Natural killer cell (primary cell): ENCODE results near the gene ALOX15B. TPM values are rescaled to one million over a fixed set of nuclear protein-coding genes. Genes with fewer than 3 reads are reported as not detected.
A peak's percentile ranks its signal among the peaks of the same experiment; 100 is the strongest.

Source experiments
- ATAC-seq, 3 donors: fragments of 150-1000 bp in 2 of 3; fragments of 200-7000 bp in 1 of 3; cut with Tn5 transposase; 1 replicate in 1 of 3; 2 replicates in 2 of 3; pipeline ENCODE4 v1.10.0; 2021; ENCODE audit warnings: mild to moderate bottlenecking in 2 of 3, moderate library complexity in 2 of 3
- DNase-seq, 2 donors: peaks; one replicate each; pipeline versions ENCODE4 v3.0.0 to v3.0.0-alpha.2; 2013 to 2021; ENCODE audit warnings: mixed read lengths in 1 of 2
- H3K27ac ChIP-seq: one replicate; pipeline ENCODE4 v1.5.1; 2013; ENCODE audit warnings: mild to moderate bottlenecking, low read length
- H3K27me3 ChIP-seq: one replicate; pipeline ENCODE4 v1.6.1; 2013; ENCODE audit warnings: low read length; ENCODE audit not compliant: control insufficient read depth, insufficient read depth
- H3K36me3 ChIP-seq: one replicate; pipeline ENCODE4 v1.6.1; 2013; ENCODE audit warnings: low read length; ENCODE audit not compliant: control insufficient read depth, insufficient read depth
- H3K4me1 ChIP-seq: one replicate; pipeline ENCODE4 v1.6.1; 2013; ENCODE audit warnings: low read length; ENCODE audit not compliant: control insufficient read depth, insufficient read depth
- H3K4me3 ChIP-seq: one replicate; pipeline ENCODE4 v1.5.1; 2013; ENCODE audit warnings: low read length
- H3K9me3 ChIP-seq: one replicate; pipeline ENCODE4 v1.6.1; 2013; ENCODE audit warnings: low read length; ENCODE audit not compliant: control insufficient read depth, insufficient read depth
- H3K27ac Mint-ChIP-seq, 2 donors: one replicate each; pipeline ENCODE4 v1.8.0; 2022; ENCODE audit warnings: mild to moderate bottlenecking in 2 of 2, mixed read lengths in 2 of 2, moderate library complexity in 1 of 2
- H3K27me3 Mint-ChIP-seq, 2 donors: one replicate each; pipeline ENCODE4 v1.8.0; 2022; ENCODE audit warnings: low read depth in 2 of 2, mixed read lengths in 2 of 2
- H3K36me3 Mint-ChIP-seq: one replicate; pipeline ENCODE4 v1.8.0; 2022; ENCODE audit warnings: mixed read lengths
- H3K4me1 Mint-ChIP-seq, 2 donors: one replicate each; pipeline ENCODE4 v1.8.0; 2022; ENCODE audit warnings: mixed read lengths in 2 of 2
- H3K4me3 Mint-ChIP-seq: one replicate; pipeline ENCODE4 v1.8.0; 2022; ENCODE audit warnings: mild to moderate bottlenecking, moderate library complexity, mixed read lengths
- H3K9me3 Mint-ChIP-seq, 2 donors: one replicate each; pipeline ENCODE4 v1.8.0; 2022; ENCODE audit warnings: mixed read lengths in 2 of 2
- WGBS: methylation state at CpG from one replicate; pipeline ENCODE4 v1.1.7; 2013; ENCODE audit warnings: missing lambda C conversion rate; ENCODE audit not compliant: insufficient coverage; 5-methylcytosine and 5-hydroxymethylcytosine counted together
- intact Hi-C: fragments of 100-400 bp; cut with micrococcal nuclease; formaldehyde crosslinking; loops from one replicate; pipeline ENCODE4 v1.14.2; 2022
- total RNA-seq, 4 donors: library from RNA; stranded (reverse); fragments of 120-200 nt in 1 of 4; gene quantifications; one replicate each; pipeline versions ENCODE4 v1.2.3 to v1.2.4, GENCODE V29; 2013 to 2022
- TF ChIP-seq, protein P1 (sequence below): fragments of 200-600 bp; IDR thresholded peaks from one replicate; pipeline ENCODE4 v1.8.0; 2022; ENCODE audit warnings: antibody characterized with exemption

ALOX15B gene
- total RNA-seq, 3 donors from 2014 or later (not counting 1 experiment from before 2014, with no cell fraction given), result not detected

DNA sequence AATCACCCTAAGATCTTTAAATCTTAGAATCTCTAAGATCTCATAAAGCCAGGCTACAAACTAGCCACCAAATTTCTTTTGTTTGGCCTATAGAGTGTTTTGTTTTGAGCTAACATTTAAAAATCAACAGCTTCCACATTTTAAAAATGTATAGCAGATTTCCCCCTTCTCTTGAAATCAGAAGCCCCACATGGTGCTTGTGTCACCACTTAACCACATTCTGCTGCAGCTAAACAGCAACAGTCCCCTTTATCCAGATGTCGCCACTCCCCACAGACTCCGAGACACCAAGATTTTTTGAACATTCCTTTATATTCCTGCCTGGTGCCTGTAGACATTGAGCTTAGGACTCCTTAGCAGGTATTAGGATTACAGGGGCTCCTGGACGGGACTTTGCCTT lies 20.4 kb upstream of the ALOX15B start:
- Mint-ChIP-seq H3K4me3 (no peak overlapping the region), H3K4me1 (peaks cover 8 to 16% of the 10 kb centered on the region in 2 donors), H3K27ac (no peak overlapping the region), H3K9me3 (no peaks in the 10 kb centered on the region), H3K27me3 (peaks cover 0 to 30% of the 10 kb centered on the region in 2 donors), H3K36me3 (no peaks in the 10 kb centered on the region)
- DNase-seq (no peak), ATAC-seq (no peak)
- Histone ChIP-seq H3K27me3 (peaks cover 10% of the 10 kb centered on the region), H3K9me3 (no peaks in the 10 kb centered on the region), H3K4me1 (peaks cover 36% of the 10 kb centered on the region), H3K4me3 (no peak overlapping the region), H3K27ac (no peak overlapping the region), H3K36me3 (no peaks in the 10 kb centered on the region)
- intact Hi-C loops, result loop anchor here (5.0 kb wide), 1 partner anchor 39 kb away; no protein-coding TSS in a partner anchor
- TF ChIP-seq, protein P1, sequence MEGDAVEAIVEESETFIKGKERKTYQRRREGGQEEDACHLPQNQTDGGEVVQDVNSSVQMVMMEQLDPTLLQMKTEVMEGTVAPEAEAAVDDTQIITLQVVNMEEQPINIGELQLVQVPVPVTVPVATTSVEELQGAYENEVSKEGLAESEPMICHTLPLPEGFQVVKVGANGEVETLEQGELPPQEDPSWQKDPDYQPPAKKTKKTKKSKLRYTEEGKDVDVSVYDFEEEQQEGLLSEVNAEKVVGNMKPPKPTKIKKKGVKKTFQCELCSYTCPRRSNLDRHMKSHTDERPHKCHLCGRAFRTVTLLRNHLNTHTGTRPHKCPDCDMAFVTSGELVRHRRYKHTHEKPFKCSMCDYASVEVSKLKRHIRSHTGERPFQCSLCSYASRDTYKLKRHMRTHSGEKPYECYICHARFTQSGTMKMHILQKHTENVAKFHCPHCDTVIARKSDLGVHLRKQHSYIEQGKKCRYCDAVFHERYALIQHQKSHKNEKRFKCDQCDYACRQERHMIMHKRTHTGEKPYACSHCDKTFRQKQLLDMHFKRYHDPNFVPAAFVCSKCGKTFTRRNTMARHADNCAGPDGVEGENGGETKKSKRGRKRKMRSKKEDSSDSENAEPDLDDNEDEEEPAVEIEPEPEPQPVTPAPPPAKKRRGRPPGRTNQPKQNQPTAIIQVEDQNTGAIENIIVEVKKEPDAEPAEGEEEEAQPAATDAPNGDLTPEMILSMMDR, result no peak
- 57% methylated on average over 2 of the region's 3 CpGs for WGBS

DNA sequence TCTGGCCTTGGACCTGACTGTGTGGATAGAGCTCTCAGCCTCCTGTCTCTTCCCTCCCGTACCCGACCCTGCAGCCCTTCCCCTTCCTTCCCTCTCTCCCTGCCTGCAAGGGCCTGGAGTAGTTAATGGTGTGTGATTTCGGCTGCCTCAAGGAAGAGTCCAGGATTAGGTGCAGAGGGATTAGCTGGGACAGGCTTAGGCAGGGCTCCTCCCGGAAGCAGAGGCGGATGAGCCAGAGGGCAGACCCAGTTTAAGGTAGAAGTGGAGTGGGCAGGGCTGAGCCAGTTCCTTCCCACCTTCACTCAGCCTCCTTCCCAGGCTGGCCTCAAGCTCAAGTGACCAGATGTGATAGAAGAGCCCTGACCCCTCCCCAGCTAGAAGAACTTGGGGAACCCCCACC lies 19.7 kb upstream of the ALOX15B start:
- no peak overlapping the region for H3K27ac ChIP-seq
- no peak overlapping the region for H3K4me3 Mint-ChIP-seq
- TF ChIP-seq, protein P1, result no peak
- H3K27me3 Mint-ChIP-seq, result peaks cover 0 to 27% of the 10 kb centered on the region in 2 donors
- intact Hi-C loops, result loop anchor here (5.0 kb wide), 1 partner anchor 38 kb away; no protein-coding TSS in a partner anchor
- peaks cover 8 to 12% of the 10 kb centered on the region in 2 donors for H3K4me1 Mint-ChIP-seq
- H3K36me3 Mint-ChIP-seq, result no peaks in the 10 kb centered on the region
- 63% methylated on average over 3 of the region's 5 CpGs for WGBS
- H3K27ac Mint-ChIP-seq, result no peak overlapping the region
- ATAC-seq (no peak), DNase-seq (no peak)
- no peak overlapping the region for H3K4me3 ChIP-seq
- no peaks in the 10 kb centered on the region for H3K9me3 ChIP-seq
- no peaks in the 10 kb centered on the region for H3K9me3 Mint-ChIP-seq
- peaks cover 10% of the 10 kb centered on the region for H3K27me3 ChIP-seq
- no peaks in the 10 kb centered on the region for H3K36me3 ChIP-seq
- peaks cover 33% of the 10 kb centered on the region for H3K4me1 ChIP-seq

DNA sequence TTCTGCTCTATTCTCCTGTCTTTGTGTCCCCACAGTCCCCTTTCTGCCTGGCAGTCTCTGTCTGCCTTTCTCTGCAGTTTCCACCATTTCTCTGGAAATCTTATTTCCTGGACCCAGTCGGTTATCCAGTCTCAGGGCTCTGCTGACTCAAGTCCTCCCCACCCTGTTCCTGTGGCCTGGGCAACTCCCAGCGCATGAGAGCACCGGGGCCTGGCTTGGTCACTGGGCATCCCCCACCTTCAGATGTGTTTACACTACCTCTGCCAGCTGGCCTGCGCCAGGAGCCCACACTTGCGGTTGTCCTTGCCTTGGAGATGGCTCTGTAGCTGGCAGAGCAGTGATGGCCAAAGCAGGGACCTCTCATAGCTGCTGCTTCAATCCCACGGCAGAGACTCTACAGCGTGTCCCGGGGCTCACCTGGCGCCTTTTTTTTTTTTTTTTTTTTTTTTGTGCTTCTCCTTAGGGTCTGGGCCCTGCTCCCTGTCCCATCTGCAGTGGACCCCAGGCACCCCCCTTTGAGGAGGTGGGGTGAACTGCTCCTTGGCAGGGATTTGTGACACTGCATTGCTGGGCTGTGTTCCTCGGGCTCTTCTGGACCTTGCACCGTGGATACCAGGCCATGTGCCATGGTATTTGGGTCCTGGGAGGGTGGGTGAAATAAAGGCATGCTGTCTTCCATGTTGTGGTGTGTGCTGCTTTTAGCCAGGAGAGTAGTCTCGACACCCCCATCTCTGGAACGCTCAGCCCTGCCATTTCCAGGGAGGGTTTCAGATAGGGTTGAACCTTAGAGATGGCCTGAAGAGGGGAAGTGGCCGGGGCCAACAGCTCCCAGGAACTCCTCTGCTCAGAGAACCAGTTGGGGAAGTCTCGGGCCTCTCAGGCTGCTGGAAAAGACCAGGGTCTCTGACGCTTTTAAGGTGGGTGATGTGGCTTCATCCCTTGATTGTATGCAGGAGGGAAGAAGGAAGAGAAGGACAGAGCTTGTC lies 18.9 kb upstream of the ALOX15B start:
- no peaks in the 10 kb centered on the region for H3K9me3 Mint-ChIP-seq
- intact Hi-C loops, result loop anchor here (5.0 kb wide), 1 partner anchor 37 kb away; no protein-coding TSS in a partner anchor
- peaks cover 0 to 28% of the 10 kb centered on the region in 2 donors for H3K27me3 Mint-ChIP-seq
- Histone ChIP-seq H3K27me3 (peaks cover 10% of the 10 kb centered on the region), H3K36me3 (no peaks in the 10 kb centered on the region), H3K4me1 (peaks cover 33% of the 10 kb centered on the region), H3K27ac (no peak overlapping the region), H3K4me3 (no peak overlapping the region), H3K9me3 (no peaks in the 10 kb centered on the region)
- no peaks in the 10 kb centered on the region for H3K36me3 Mint-ChIP-seq
- no peak overlapping the region for H3K27ac Mint-ChIP-seq
- WGBS, result 74% methylated on average over 15 of the region's 16 CpGs
- H3K4me1 Mint-ChIP-seq, result peaks cover 8 to 12% of the 10 kb centered on the region in 2 donors
- ATAC-seq (peak in 2 of 3 donors; percentile 28 to 30), DNase-seq (no peak)
- TF ChIP-seq, protein P1, result no peak
- no peak overlapping the region for H3K4me3 Mint-ChIP-seq
